Measurements from ENCODE around the gene DNAJC19.

DNA sequence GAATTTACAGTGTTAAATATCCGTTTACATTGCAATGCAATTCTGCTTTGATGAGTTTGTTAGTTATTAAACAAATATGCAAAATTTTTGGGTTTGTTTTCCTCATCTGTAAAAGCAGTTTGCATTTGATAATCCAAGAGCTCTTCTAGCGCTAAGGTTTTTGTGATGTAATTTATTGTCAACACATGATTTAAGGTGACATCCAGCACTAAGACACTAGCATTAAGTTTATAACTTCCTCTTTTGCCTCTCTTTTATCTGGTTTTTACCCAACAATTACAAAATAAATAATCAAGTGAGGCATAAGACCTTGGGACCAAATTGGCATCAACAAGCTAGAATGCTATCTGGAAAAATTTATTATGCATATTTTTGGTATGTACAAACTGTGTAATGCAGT lies 969 bp upstream of the DNAJC19 start:
- no peak for TF ChIP-seq SUZ12 (IDR thresholded peaks at IDR 0.05; ENCODE audit: extremely low read depth, insufficient read depth, insufficient read length)
- no peak for TF ChIP-seq YY1 (IDR thresholded peaks at IDR 0.05; ENCODE audit: insufficient read depth, insufficient read length)
